Measurements from ENCODE around the gene SRA1. TPM values are rescaled to one million over a fixed set of nuclear protein-coding genes. Genes with fewer than 3 reads are reported as not detected.

Gene SRA1
- total RNA-seq, 2 donors from 2014 or later: 24.5 to 34.1 TPM

- no peak for DNase-seq
- Histone ChIP-seq H3K4me1 (peaks cover 19% of the 10 kb centered on the region), H3K9me3 (no peaks in the 10 kb centered on the region), H3K9ac (ENCODE audit: low read depth in 2 of 2, low read length in 2 of 2) (no peak overlapping the region), H3K36me3 (peaks cover 13% of the 10 kb centered on the region), H3K27ac (no peak overlapping the region), H3K4me3 (no peak overlapping the region), H3K27me3 (no peaks in the 10 kb centered on the region)
- TF ChIP-seq CTCF (IDR thresholded peaks at IDR 0.05): no peak
- intact Hi-C loops (cut with DNase I): no loop called here
These were observed 2.8 kb downstream of the SRA1 start for GRCh38 chr5:140554454-140554853.

- Histone ChIP-seq H3K36me3 (peaks cover 13% of the 10 kb centered on the region), H3K4me3 (no peak overlapping the region), H3K9ac (ENCODE audit: low read depth in 2 of 2, low read length in 2 of 2) (no peak overlapping the region), H3K4me1 (peaks cover 27% of the 10 kb centered on the region), H3K27ac (no peak overlapping the region), H3K9me3 (no peaks in the 10 kb centered on the region), H3K27me3 (no peaks in the 10 kb centered on the region)
- TF ChIP-seq CTCF (IDR thresholded peaks at IDR 0.05): no peak
- no peak for DNase-seq
- intact Hi-C loops (cut with DNase I): no loop called here
These were observed 3.6 kb downstream of the SRA1 start for GRCh38 chr5:140553657-140554056.

GRCh38 chr5:140551872-140552271 is 5.4 kb downstream of the SRA1 start:
- H3K27me3 ChIP-seq: no peaks in the 10 kb centered on the region
- H3K36me3 ChIP-seq: peaks cover 13% of the 10 kb centered on the region
- H3K27ac ChIP-seq: no peak overlapping the region
- H3K4me1 ChIP-seq: peaks cover 33% of the 10 kb centered on the region
- no peaks in the 10 kb centered on the region for H3K9me3 ChIP-seq
- intact Hi-C loops (cut with DNase I): no loop called here
- no peak for DNase-seq
- H3K4me3 ChIP-seq: no peak overlapping the region
- no peak for TF ChIP-seq CTCF (IDR thresholded peaks at IDR 0.05)
- H3K9ac ChIP-seq (ENCODE audit: low read depth in 2 of 2, low read length in 2 of 2): no peak overlapping the region

GRCh38 chr5:140550147-140551079 is 6.9 kb downstream of the SRA1 start:
- H3K27me3 ChIP-seq: no peaks in the 10 kb centered on the region
- peak overlapping the region; percentile 93 for H3K27ac ChIP-seq
- H3K4me1 ChIP-seq: peaks cover 29% of the 10 kb centered on the region

More at GRCh38 chr5:140550147-140551079, 6.9 kb downstream of the SRA1 start:
- TF ChIP-seq CTCF (IDR thresholded peaks at IDR 0.05): no peak
- Histone ChIP-seq H3K9me3 (no peaks in the 10 kb centered on the region), H3K4me3 (no peak overlapping the region), H3K36me3 (peaks cover 13% of the 10 kb centered on the region), H3K9ac (ENCODE audit: low read depth in 2 of 2, low read length in 2 of 2) (no peak overlapping the region)
- no peak for DNase-seq
- intact Hi-C loops (cut with DNase I): no loop called here

Data from colonic mucosa (tissue), 4 donors.